ENCODE results near the gene SLCO1B3.

GRCh38 chr12:20807192-20808080, 3.1 kb upstream of the SLCO1B3 start:
- TF ChIP-seq, protein P1, sequence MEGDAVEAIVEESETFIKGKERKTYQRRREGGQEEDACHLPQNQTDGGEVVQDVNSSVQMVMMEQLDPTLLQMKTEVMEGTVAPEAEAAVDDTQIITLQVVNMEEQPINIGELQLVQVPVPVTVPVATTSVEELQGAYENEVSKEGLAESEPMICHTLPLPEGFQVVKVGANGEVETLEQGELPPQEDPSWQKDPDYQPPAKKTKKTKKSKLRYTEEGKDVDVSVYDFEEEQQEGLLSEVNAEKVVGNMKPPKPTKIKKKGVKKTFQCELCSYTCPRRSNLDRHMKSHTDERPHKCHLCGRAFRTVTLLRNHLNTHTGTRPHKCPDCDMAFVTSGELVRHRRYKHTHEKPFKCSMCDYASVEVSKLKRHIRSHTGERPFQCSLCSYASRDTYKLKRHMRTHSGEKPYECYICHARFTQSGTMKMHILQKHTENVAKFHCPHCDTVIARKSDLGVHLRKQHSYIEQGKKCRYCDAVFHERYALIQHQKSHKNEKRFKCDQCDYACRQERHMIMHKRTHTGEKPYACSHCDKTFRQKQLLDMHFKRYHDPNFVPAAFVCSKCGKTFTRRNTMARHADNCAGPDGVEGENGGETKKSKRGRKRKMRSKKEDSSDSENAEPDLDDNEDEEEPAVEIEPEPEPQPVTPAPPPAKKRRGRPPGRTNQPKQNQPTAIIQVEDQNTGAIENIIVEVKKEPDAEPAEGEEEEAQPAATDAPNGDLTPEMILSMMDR (IDR thresholded peaks at IDR 0.05; ENCODE audit: extremely low read depth in 1 of 2, insufficient read depth in 1 of 2, low read depth in 1 of 2, low read length in 2 of 2) = no peak
- no peak for TF ChIP-seq POLR2A (IDR thresholded peaks at IDR 0.05; ENCODE audit: low read depth, low read length)

Data from endothelial cell of umbilical vein (primary cell).